WTC11 (cell line): ENCODE results near the gene CTSA. TPM values are rescaled to one million over a fixed set of nuclear protein-coding genes. Genes with fewer than 3 reads are reported as not detected.
"Not testable (repeated sequence)": the region's sequence is repeated elsewhere in the genome, so short reads cannot be mapped to it uniquely, and the experiment has no call there.

Experiments used
- ATAC-seq: fragments of 200-7000 bp; cut with Tn5 transposase; 2 replicates; pipeline ENCODE4 v1.10.0; 2021; ENCODE audit warnings: mild to moderate bottlenecking, moderate library complexity
- CTCF ChIA-PET: fragments of 300-600 bp; sonication (Branson Sonifier 250); formaldehyde crosslinking; loops from one replicate; lab custom pipeline; 2021; ENCODE audit warnings: antibody characterized with exemption; lab: Charles Lee
- POLR2A ChIA-PET: fragments of 350-600 bp; sonication (Branson Sonifier 250); formaldehyde crosslinking; loops from one replicate; lab custom pipeline; 2021; ENCODE audit warnings: antibody characterized with exemption; lab: Charles Lee
- DNase-seq: peaks from one replicate; pipeline ENCODE4 v3.0.0; 2021; ENCODE audit warnings: low spot score
- H3K27ac Mint-ChIP-seq: 2 replicates; pipeline ENCODE4 v1.8.0; 2021; ENCODE audit warnings: mixed read lengths
- H3K27me3 Mint-ChIP-seq: 2 replicates; pipeline ENCODE4 v1.8.0; 2021; ENCODE audit warnings: low read depth, mild to moderate bottlenecking, moderate library complexity, mixed read lengths
- H3K36me3 Mint-ChIP-seq: 2 replicates; pipeline ENCODE4 v1.8.0; 2021; ENCODE audit warnings: mixed read lengths
- H3K4me1 Mint-ChIP-seq: 2 replicates; pipeline ENCODE4 v1.8.0; 2022; ENCODE audit warnings: mixed read lengths
- H3K4me3 Mint-ChIP-seq: 2 replicates; pipeline ENCODE4 v1.8.0; 2021; ENCODE audit warnings: mild to moderate bottlenecking, moderate library complexity, mixed read lengths
- H3K9me3 Mint-ChIP-seq: 2 replicates; pipeline ENCODE4 v1.8.0; 2021; ENCODE audit warnings: mixed read lengths
- CREM ChIP-seq: sonication (generic); formaldehyde crosslinking; IDR thresholded peaks from 2 replicates; pipeline ENCODE4 v1.8.1; 2022; ENCODE audit warnings: mild to moderate bottlenecking, missing genetic modification reagents, moderate library complexity
- FOXP1 ChIP-seq: sonication (generic); formaldehyde crosslinking; IDR thresholded peaks from 2 replicates; pipeline ENCODE4 v1.8.0; 2022; ENCODE audit warnings: missing genetic modification reagents, mild to moderate bottlenecking, moderate library complexity, borderline replicate concordance
- JAZF1 ChIP-seq: fragments of 250-450 bp; sonication (Bioruptor Pico); IDR thresholded peaks from 2 replicates; pipeline ENCODE4 v1.9.0; 2021; ENCODE audit warnings: moderate library complexity, mild to moderate bottlenecking, inconsistent platforms
- KAT7 ChIP-seq: sonication (generic); formaldehyde crosslinking; IDR thresholded peaks from 2 replicates; pipeline ENCODE4 v1.8.1; 2023; ENCODE audit warnings: missing genetic modification reagents, mild to moderate bottlenecking, borderline replicate concordance
- MXD4 ChIP-seq: fragments of 250-450 bp; sonication (Bioruptor Pico); IDR thresholded peaks from 2 replicates; pipeline ENCODE4 v1.8.0; 2021; ENCODE audit warnings: mild to moderate bottlenecking, moderate library complexity, borderline replicate concordance
- NR3C1 ChIP-seq: sonication (generic); formaldehyde crosslinking; conservative IDR thresholded peaks from 2 replicates; pipeline ENCODE4 v1.8.1; 2023; ENCODE audit warnings: low read depth, mild to moderate bottlenecking, missing genetic modification reagents
- PRRX2 ChIP-seq: fragments of 250-450 bp; sonication (Bioruptor Pico); IDR thresholded peaks from 2 replicates; pipeline ENCODE4 v1.8.0; 2021; ENCODE audit warnings: mild to moderate bottlenecking
- STAT6 ChIP-seq: sonication (generic); formaldehyde crosslinking; conservative IDR thresholded peaks from 2 replicates; pipeline ENCODE4 v1.8.1; 2023; ENCODE audit warnings: mild to moderate bottlenecking, low read depth, missing genetic modification reagents, moderate library complexity
- ZNF121 ChIP-seq: sonication (generic); formaldehyde crosslinking; IDR thresholded peaks from 2 replicates; pipeline ENCODE4 v1.8.0; 2023; ENCODE audit warnings: missing genetic modification reagents
- ZNF219 ChIP-seq: sonication (generic); formaldehyde crosslinking; IDR thresholded peaks from 2 replicates; pipeline ENCODE4 v1.8.0; 2023; ENCODE audit warnings: missing genetic modification reagents, mild to moderate bottlenecking, borderline replicate concordance
- ZNF423 ChIP-seq: fragments of 250-450 bp; sonication (Bioruptor Pico); IDR thresholded peaks from 2 replicates; pipeline ENCODE4 v2.1.2; 2022; ENCODE audit warnings: mild to moderate bottlenecking, moderate library complexity
- total RNA-seq: library from RNA; stranded (reverse); gene quantifications from 3 replicates; pipeline ENCODE4 v1.2.3, GENCODE V29; 2021
- TF ChIP-seq, protein P1 (sequence below): sonication (generic); formaldehyde crosslinking; IDR thresholded peaks from 2 replicates; pipeline ENCODE4 v1.8.1; 2023; ENCODE audit warnings: mild to moderate bottlenecking, missing genetic modification reagents
- TF ChIP-seq, protein P2 (sequence below): sonication (generic); formaldehyde crosslinking; IDR thresholded peaks from 2 replicates; pipeline ENCODE4 v1.8.0; 2022; ENCODE audit warnings: mild to moderate bottlenecking, missing genetic modification reagents
- TF ChIP-seq, protein P3 (sequence below): sonication (generic); formaldehyde crosslinking; IDR thresholded peaks from 2 replicates; pipeline ENCODE4 v1.8.1; 2023; ENCODE audit warnings: mild to moderate bottlenecking, moderate library complexity, missing genetic modification reagents
- TF ChIP-seq, protein P4 (sequence below): sonication (generic); formaldehyde crosslinking; IDR thresholded peaks from 2 replicates; pipeline ENCODE4 v1.8.0; 2022; ENCODE audit warnings: mild to moderate bottlenecking, missing genetic modification reagents
- TF ChIP-seq, protein P5 (sequence below): sonication (generic); formaldehyde crosslinking; IDR thresholded peaks from 2 replicates; pipeline ENCODE4 v1.8.1; 2023; ENCODE audit warnings: mild to moderate bottlenecking, missing genetic modification reagents, moderate library complexity
- TF ChIP-seq, protein P6 (sequence below): fragments of 250-450 bp; sonication (Bioruptor Pico); IDR thresholded peaks from 2 replicates; pipeline ENCODE4 v1.8.0; 2021; ENCODE audit warnings: mild to moderate bottlenecking
- TF ChIP-seq, protein P7 (sequence below): fragments of 200-600 bp; IDR thresholded peaks from 2 replicates; pipeline ENCODE4 v1.8.0; 2022; ENCODE audit warnings: antibody characterized with exemption

The CTSA gene
- total RNA-seq, 1 experiment from 2014 or later, result 48.3 TPM

DNA sequence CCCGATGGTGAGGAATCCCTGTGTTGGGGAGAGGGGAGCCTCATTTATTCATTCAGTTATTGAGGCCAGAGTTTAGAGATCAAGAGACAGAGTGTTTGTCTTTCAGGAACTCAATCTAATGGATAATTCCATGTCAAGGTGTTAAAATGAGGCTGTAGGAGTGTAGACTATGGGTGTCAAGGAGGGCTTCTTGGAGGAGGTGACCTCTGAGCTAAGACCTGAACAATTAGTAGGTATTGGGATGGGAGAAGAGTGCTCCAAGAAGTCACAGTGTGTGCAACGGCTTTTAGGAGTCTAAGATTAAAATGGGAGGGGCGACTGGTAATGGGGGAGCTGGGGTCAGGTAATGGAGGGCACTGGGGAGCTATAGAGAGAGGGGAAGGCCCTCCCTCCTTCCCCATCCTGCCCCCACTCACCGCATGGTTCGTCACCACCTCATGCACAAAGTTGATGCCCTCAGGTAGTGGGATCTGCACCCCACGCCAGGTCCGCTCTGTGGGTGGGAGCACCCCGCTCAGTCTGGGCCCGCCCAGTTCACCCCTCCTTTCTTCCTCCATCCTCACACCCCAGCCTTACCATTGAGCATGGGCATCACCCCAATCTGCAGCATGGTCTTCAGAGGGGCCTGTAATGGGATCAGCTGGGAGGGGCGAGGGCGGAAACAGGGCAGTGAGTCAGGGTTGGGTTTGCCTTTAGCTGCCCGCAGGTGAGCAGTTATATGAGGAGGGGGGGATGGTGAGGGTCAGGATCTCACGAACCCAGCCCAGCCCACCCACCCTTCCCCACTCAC is 8.1 kb downstream of the CTSA start:
- no peak overlapping the region for H3K4me3 Mint-ChIP-seq
- no peaks in the 10 kb centered on the region for H3K4me1 Mint-ChIP-seq
- POLR2A ChIA-PET, result interaction anchor here (0.7 to 1.5 kb wide), 2 partner anchors 35 to 50 kb away, joined by 3 to 5 read pairs; no protein-coding TSS in a partner anchor
- no peaks in the 10 kb centered on the region for H3K27me3 Mint-ChIP-seq
- peaks cover 44% of the 10 kb centered on the region for H3K36me3 Mint-ChIP-seq
- DNase-seq, result no peak
- no peak overlapping the region for H3K27ac Mint-ChIP-seq
- CTCF ChIA-PET, result interaction anchor here (1.4 kb wide), 1 partner anchor 9 kb away, joined by 8 read pairs; no protein-coding TSS in a partner anchor
- no peak for ATAC-seq
- no peak for TF ChIP-seq ZNF219
- TF ChIP-seq, protein P1, sequence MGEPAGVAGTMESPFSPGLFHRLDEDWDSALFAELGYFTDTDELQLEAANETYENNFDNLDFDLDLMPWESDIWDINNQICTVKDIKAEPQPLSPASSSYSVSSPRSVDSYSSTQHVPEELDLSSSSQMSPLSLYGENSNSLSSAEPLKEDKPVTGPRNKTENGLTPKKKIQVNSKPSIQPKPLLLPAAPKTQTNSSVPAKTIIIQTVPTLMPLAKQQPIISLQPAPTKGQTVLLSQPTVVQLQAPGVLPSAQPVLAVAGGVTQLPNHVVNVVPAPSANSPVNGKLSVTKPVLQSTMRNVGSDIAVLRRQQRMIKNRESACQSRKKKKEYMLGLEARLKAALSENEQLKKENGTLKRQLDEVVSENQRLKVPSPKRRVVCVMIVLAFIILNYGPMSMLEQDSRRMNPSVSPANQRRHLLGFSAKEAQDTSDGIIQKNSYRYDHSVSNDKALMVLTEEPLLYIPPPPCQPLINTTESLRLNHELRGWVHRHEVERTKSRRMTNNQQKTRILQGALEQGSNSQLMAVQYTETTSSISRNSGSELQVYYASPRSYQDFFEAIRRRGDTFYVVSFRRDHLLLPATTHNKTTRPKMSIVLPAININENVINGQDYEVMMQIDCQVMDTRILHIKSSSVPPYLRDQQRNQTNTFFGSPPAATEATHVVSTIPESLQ, result no peak
- TF ChIP-seq STAT6 (CRISPR knock-in tag), result no peak
- TF ChIP-seq, protein P2, sequence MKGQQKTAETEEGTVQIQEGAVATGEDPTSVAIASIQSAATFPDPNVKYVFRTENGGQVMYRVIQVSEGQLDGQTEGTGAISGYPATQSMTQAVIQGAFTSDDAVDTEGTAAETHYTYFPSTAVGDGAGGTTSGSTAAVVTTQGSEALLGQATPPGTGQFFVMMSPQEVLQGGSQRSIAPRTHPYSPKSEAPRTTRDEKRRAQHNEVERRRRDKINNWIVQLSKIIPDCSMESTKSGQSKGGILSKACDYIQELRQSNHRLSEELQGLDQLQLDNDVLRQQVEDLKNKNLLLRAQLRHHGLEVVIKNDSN, result no peak
- TF ChIP-seq, protein P3, sequence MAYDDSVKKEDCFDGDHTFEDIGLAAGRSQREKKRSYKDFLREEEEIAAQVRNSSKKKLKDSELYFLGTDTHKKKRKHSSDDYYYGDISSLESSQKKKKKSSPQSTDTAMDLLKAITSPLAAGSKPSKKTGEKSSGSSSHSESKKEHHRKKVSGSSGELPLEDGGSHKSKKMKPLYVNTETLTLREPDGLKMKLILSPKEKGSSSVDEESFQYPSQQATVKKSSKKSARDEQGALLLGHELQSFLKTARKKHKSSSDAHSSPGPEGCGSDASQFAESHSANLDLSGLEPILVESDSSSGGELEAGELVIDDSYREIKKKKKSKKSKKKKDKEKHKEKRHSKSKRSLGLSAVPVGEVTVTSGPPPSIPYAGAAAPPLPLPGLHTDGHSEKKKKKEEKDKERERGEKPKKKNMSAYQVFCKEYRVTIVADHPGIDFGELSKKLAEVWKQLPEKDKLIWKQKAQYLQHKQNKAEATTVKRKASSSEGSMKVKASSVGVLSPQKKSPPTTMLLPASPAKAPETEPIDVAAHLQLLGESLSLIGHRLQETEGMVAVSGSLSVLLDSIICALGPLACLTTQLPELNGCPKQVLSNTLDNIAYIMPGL (CRISPR knock-in tag), result no peak
- no peak for TF ChIP-seq CREM (CRISPR knock-in tag)
- TF ChIP-seq ZNF423 (CRISPR knock-in tag), result no peak
- no peaks in the 10 kb centered on the region for H3K9me3 Mint-ChIP-seq

DNA sequence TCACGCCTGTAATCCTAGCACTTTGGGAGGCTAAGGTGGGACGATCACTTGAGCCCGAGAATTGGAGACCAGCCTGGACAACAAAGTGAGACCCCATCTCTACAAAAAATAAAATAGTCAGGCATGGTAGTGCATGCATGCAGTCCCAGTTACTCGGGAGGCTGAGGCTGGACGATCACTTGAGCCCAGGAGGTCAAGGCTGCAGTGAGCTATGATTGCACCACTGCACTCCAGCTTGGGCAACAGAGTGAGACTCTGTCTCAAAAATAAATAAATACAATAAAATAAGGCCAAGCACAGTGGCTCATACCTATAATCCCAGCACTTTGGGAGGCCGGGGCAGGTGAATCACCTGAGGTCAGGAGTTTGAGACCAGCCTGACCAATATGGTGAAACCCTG is 10.2 kb downstream of the CTSA start:
- POLR2A ChIA-PET, DNase-seq, H3K27me3 Mint-ChIP-seq, H3K9me3 Mint-ChIP-seq, H3K4me1 Mint-ChIP-seq, ATAC-seq, H3K4me3 Mint-ChIP-seq, H3K27ac Mint-ChIP-seq: not testable (repeated sequence)
- CTCF ChIA-PET, result interaction anchor here (1.2 kb wide), 1 partner anchor 11 kb away, joined by 4 read pairs; the partner anchor contains the start of gene NEURL2
- H3K36me3 Mint-ChIP-seq, result peaks cover 62% of the 10 kb centered on the region

GRCh38 chr20:45902199-45902701 is 11.1 kb downstream of the CTSA start:
- Mint-ChIP-seq H3K27ac (no peak overlapping the region), H3K4me3 (no peak overlapping the region), H3K27me3 (no peaks in the 10 kb centered on the region), H3K36me3 (peaks cover 61% of the 10 kb centered on the region), H3K4me1 (no peaks in the 10 kb centered on the region), H3K9me3 (no peaks in the 10 kb centered on the region)
- DNase-seq (no peak), ATAC-seq (no peak)
- POLR2A ChIA-PET, result interaction anchor here (0.7 kb wide), 1 partner anchor 21 kb away, joined by 7 read pairs; no protein-coding TSS in a partner anchor
- CTCF ChIA-PET, result interaction anchor here (0.6 to 1.2 kb wide), 2 partner anchors 12 to 22 kb away, joined by 3 to 4 read pairs; partner anchors contain the start of gene NEURL2
- TF ChIP-seq, protein P4, sequence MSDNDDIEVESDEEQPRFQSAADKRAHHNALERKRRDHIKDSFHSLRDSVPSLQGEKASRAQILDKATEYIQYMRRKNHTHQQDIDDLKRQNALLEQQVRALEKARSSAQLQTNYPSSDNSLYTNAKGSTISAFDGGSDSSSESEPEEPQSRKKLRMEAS (CRISPR knock-in tag), result no peak
- no peak for TF ChIP-seq NR3C1 (CRISPR knock-in tag)
- no peak for TF ChIP-seq JAZF1 (CRISPR knock-in tag)
- TF ChIP-seq, protein P5, sequence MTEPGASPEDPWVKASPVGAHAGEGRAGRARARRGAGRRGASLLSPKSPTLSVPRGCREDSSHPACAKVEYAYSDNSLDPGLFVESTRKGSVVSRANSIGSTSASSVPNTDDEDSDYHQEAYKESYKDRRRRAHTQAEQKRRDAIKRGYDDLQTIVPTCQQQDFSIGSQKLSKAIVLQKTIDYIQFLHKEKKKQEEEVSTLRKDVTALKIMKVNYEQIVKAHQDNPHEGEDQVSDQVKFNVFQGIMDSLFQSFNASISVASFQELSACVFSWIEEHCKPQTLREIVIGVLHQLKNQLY (CRISPR knock-in tag), result no peak
- TF ChIP-seq FOXP1, result no peak
- TF ChIP-seq, protein P6, sequence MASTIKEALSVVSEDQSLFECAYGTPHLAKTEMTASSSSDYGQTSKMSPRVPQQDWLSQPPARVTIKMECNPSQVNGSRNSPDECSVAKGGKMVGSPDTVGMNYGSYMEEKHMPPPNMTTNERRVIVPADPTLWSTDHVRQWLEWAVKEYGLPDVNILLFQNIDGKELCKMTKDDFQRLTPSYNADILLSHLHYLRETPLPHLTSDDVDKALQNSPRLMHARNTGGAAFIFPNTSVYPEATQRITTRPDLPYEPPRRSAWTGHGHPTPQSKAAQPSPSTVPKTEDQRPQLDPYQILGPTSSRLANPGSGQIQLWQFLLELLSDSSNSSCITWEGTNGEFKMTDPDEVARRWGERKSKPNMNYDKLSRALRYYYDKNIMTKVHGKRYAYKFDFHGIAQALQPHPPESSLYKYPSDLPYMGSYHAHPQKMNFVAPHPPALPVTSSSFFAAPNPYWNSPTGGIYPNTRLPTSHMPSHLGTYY, result no peak
- no peak for TF ChIP-seq KAT7 (CRISPR knock-in tag)
- no peak for TF ChIP-seq MXD4 (CRISPR knock-in tag)
- no peak for TF ChIP-seq PRRX2
- TF ChIP-seq, protein P7, sequence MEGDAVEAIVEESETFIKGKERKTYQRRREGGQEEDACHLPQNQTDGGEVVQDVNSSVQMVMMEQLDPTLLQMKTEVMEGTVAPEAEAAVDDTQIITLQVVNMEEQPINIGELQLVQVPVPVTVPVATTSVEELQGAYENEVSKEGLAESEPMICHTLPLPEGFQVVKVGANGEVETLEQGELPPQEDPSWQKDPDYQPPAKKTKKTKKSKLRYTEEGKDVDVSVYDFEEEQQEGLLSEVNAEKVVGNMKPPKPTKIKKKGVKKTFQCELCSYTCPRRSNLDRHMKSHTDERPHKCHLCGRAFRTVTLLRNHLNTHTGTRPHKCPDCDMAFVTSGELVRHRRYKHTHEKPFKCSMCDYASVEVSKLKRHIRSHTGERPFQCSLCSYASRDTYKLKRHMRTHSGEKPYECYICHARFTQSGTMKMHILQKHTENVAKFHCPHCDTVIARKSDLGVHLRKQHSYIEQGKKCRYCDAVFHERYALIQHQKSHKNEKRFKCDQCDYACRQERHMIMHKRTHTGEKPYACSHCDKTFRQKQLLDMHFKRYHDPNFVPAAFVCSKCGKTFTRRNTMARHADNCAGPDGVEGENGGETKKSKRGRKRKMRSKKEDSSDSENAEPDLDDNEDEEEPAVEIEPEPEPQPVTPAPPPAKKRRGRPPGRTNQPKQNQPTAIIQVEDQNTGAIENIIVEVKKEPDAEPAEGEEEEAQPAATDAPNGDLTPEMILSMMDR, result no peak
- no peak for TF ChIP-seq ZNF121 (CRISPR knock-in tag)
